ENCODE measurements around the gene UTF1. TPM values are rescaled to one million over a fixed set of nuclear protein-coding genes. Genes with fewer than 3 reads are reported as not detected.

Gene UTF1
- total and polyA plus RNA-seq, 2 of the 8 experiments (the other 6 are each of a cell fraction or from before 2014, with no cell fraction given) = 0.47 to 21.8 TPM

GRCh38 chr10:133260895-133261725 lies 31.1 kb downstream of the UTF1 start:
- no peaks in the 10 kb centered on the region for H3K36me3 ChIP-seq (ENCODE audit: control insufficient read depth in 2 of 4, insufficient read depth in 4 of 4, low read length in 3 of 4)
- no peak overlapping the region; the same call in 1 of the 2 replicates for H2AK5ac ChIP-seq (ENCODE audit: low read depth, low read length)
- CTCF ChIA-PET (ENCODE audit: partially characterized antibody) = interaction anchor here (0.6 to 1.2 kb wide), 3 partner anchors 14 to 44 kb away, joined by 3 read pairs; no protein-coding TSS in a partner anchor
- H3K14ac ChIP-seq (ENCODE audit: insufficient read length) = no peak overlapping the region
- 45% methylated on average over 46 of the region's 50 CpGs; no CpG with 5 or more reads in 1 of the 2 experiments for whole genome bisulfite sequencing, 2 experiments (ENCODE audit: extremely low coverage in 1 of 2, insufficient coverage in 1 of 2, insufficient read length in 1 of 2, insufficient replicate concordance in 2 of 2, low coverage in 1 of 2, low lambda C conversion rate in 2 of 2, missing lambda C conversion rate in 1 of 2)
- no peaks in the 10 kb centered on the region for H4K20me1 ChIP-seq (replicated peaks in 1 of 2; ENCODE audit: control insufficient read depth in 1 of 2, insufficient read depth in 2 of 2, low read length in 2 of 2)
- DNase-seq (ENCODE audit: low read depth in 1 of 2, low spot score in 2 of 2) (no peak), FAIRE-seq (no peak)
- H4K5ac ChIP-seq (ENCODE audit: insufficient read length, low read depth, low read length) = peak overlapping the region; percentile 67
- peaks cover 0 to 20% (median 11%) of the 10 kb centered on the region in 4 experiments; a peak in 5 of 7 replicates for H3K4me1 ChIP-seq (replicated peaks in 1 of 4; ENCODE audit: control insufficient read depth in 3 of 4, insufficient read depth in 4 of 4, low read length in 3 of 4)
- H3K9ac ChIP-seq (replicated peaks in 1 of 4; ENCODE audit: extremely low read depth in 1 of 4, low read depth in 3 of 4, low read length in 3 of 4) = peak overlapping the region in 2 of 4 experiments; percentile 4 to 15; a peak in 1 of 7 replicates
- H3K27me3 ChIP-seq (replicated peaks in 1 of 4; ENCODE audit: control insufficient read depth in 3 of 4, extremely low read depth in 1 of 4, insufficient read depth in 3 of 4, low read length in 3 of 4) = peaks cover 0 to 15% (median 8%) of the 10 kb centered on the region in 4 experiments; a peak in 6 of 7 replicates
- peak overlapping the region; percentile 72 to 81 for H3K4me2 ChIP-seq (ENCODE audit: insufficient read depth in 1 of 2, low read depth in 2 of 2, low read length in 2 of 2)
- no peaks in the 10 kb centered on the region for H3K9me3 ChIP-seq (ENCODE audit: insufficient read depth in 2 of 2, low read depth in 1 of 2, low read length in 1 of 2)
- H2BK15ac ChIP-seq (ENCODE audit: low read length) = peak overlapping the region; percentile 72; the same call in 1 of the 2 replicates
- H3K23ac ChIP-seq (ENCODE audit: insufficient read length) = no peak overlapping the region
- no peaks in the 10 kb centered on the region for H3K79me1 ChIP-seq (ENCODE audit: low read depth, low read length)
- no peak overlapping the region for H2BK5ac ChIP-seq (ENCODE audit: low read depth, low read length)
- H3K23me2 ChIP-seq (ENCODE audit: low read depth, low read length) = peaks cover 7% of the 10 kb centered on the region; the same call in 1 of the 2 replicates
- peak overlapping the region; percentile 93 for H3K18ac ChIP-seq (ENCODE audit: extremely low read depth, low read length)
- H4K91ac ChIP-seq (replicated peaks; ENCODE audit: insufficient read length, low read length) = peak overlapping the region; percentile 65
- H2BK20ac ChIP-seq (ENCODE audit: low read length) = no peak overlapping the region
- H3K79me2 ChIP-seq (ENCODE audit: control insufficient read depth in 1 of 2, insufficient read depth in 2 of 2, low read length in 2 of 2) = no peaks in the 10 kb centered on the region
- no peak overlapping the region for H2BK12ac ChIP-seq (ENCODE audit: low read depth, low read length)
- no peak overlapping the region for H2BK120ac ChIP-seq (replicated peaks; ENCODE audit: low read depth, low read length)
- no peak overlapping the region; the same call in none of the 2 replicates for H4K8ac ChIP-seq (ENCODE audit: extremely low read depth, insufficient read depth, low read length)
- H3K4ac ChIP-seq (replicated peaks; ENCODE audit: insufficient read length, low read depth, low read length) = peak overlapping the region; percentile 94
- POLR2A ChIA-PET (ENCODE audit: partially characterized antibody) = interaction anchor here (0.6 to 1.8 kb wide), 2 partner anchors 16 to 95 kb away, joined by 3 to 7 read pairs; partner anchors contain the start of gene ADAM8
- no peak overlapping the region for H2AFZ ChIP-seq (ENCODE audit: low read length)
- H3K56ac ChIP-seq (replicated peaks; ENCODE audit: insufficient read length, low read depth, low read length) = no peak overlapping the region
- no peak overlapping the region for H3K27ac ChIP-seq (ENCODE audit: low read depth, low read length)
- H3K4me3 ChIP-seq (ENCODE audit: extremely low read depth in 1 of 4, insufficient read depth in 2 of 4, low read depth in 3 of 4, low read length in 4 of 4) = peak overlapping the region; percentile 39 to 89 (median 58)
- no peak for TF ChIP-seq SIN3A (conservative IDR thresholded peaks at IDR 0.05 in 1 of 2, IDR thresholded peaks at IDR 0.05 in 1 of 2; ENCODE audit: low read depth in 1 of 2, low read length in 2 of 2)
- TF ChIP-seq CHD1 (IDR thresholded peaks at IDR 0.05; ENCODE audit: low read depth, low read length) = no peak
- no peak for TF ChIP-seq EGR1 (IDR thresholded peaks at IDR 0.05; ENCODE audit: borderline replicate concordance, low read depth, low read length)
